H1 (cell line): ENCODE measurements around the gene SH3BGRL3. TPM values are rescaled to one million over a fixed set of nuclear protein-coding genes. Genes with fewer than 3 reads are reported as not detected.

Source experiments
- CTCF ChIA-PET: fragments of 300-600 bp; sonication (Branson Sonifier 250); formaldehyde crosslinking; loops from one replicate; lab custom pipeline; 2021; ENCODE audit not compliant: partially characterized antibody; lab: Charles Lee
- POLR2A ChIA-PET: fragments of 300-600 bp; sonication (Branson Sonifier 250); formaldehyde crosslinking; loops from one replicate; lab custom pipeline; 2021; ENCODE audit warnings: inconsistent platforms; ENCODE audit not compliant: partially characterized antibody; lab: Charles Lee
- DNase-seq, 2 experiments: peaks; one replicate each; pipeline versions ENCODE4 v3.0.0 to v3.0.0-alpha.2; 2010 to 2022; ENCODE audit warnings: low spot score in 2 of 2, low read depth in 1 of 2, mixed read lengths in 1 of 2
- FAIRE-seq: peaks from 2 replicates; lab custom pipeline; 2011; peaks lifted over from hg19 to GRCh38; lab: Jason Lieb, UNC
- H2AFZ ChIP-seq: 2 replicates; pipeline ENCODE4 v1.8.1; 2012; ENCODE audit warnings: low read length, inconsistent platforms
- H2AK5ac ChIP-seq: 2 replicates; pipeline ENCODE4 v1.6.1; 2013; ENCODE audit warnings: low read depth, low read length
- H2BK120ac ChIP-seq: replicated peaks from 2 replicates; pipeline ENCODE3; 2013; ENCODE audit warnings: low read depth, low read length, inconsistent platforms
- H2BK12ac ChIP-seq: 2 replicates; pipeline ENCODE4 v1.6.1; 2013; ENCODE audit warnings: low read depth, low read length
- H2BK15ac ChIP-seq: 2 replicates; pipeline ENCODE4 v1.6.1; 2013; ENCODE audit warnings: low read length
- H2BK20ac ChIP-seq: 2 replicates; pipeline ENCODE4 v1.6.1; 2013; ENCODE audit warnings: low read length
- H2BK5ac ChIP-seq: 2 replicates; pipeline ENCODE4 v1.6.1; 2013; ENCODE audit warnings: low read depth, low read length
- H3K14ac ChIP-seq: 2 replicates; pipeline ENCODE4 v1.6.1; 2013; ENCODE audit warnings: inconsistent platforms; ENCODE audit not compliant: insufficient read length
- H3K18ac ChIP-seq: 2 replicates; pipeline ENCODE4 v1.6.1; 2013; ENCODE audit warnings: low read length; ENCODE audit errors: extremely low read depth
- H3K23ac ChIP-seq: 2 replicates; pipeline ENCODE4 v1.6.1; 2013; ENCODE audit warnings: inconsistent platforms; ENCODE audit not compliant: insufficient read length
- H3K23me2 ChIP-seq: 2 replicates; pipeline ENCODE4 v1.6.1; 2013; ENCODE audit warnings: low read depth, low read length
- H3K27ac ChIP-seq: 2 replicates; pipeline ENCODE4 v1.6.1; 2011; ENCODE audit warnings: low read depth, low read length, inconsistent platforms
- H3K27me3 ChIP-seq, 4 experiments: replicated peaks in 1 of 4; 1 replicate in 1 of 4; 2 replicates in 3 of 4; pipeline versions ENCODE4 v1.6.1 to v1.8.1; 2011 to 2013; ENCODE audit warnings: low read length in 3 of 4, mild to moderate bottlenecking in 3 of 4, inconsistent platforms in 2 of 4, mixed read lengths in 2 of 4, moderate library complexity in 1 of 4; ENCODE audit not compliant: control insufficient read depth in 3 of 4, insufficient read depth in 3 of 4; ENCODE audit errors: extremely low read depth in 1 of 4
- H3K36me3 ChIP-seq, 4 experiments: 2 replicates each; pipeline versions ENCODE4 v1.6.1 to v1.8.1; 2011 to 2013; ENCODE audit warnings: mild to moderate bottlenecking in 4 of 4, low read length in 3 of 4, moderate library complexity in 2 of 4, control low read depth in 1 of 4, inconsistent platforms in 1 of 4; ENCODE audit not compliant: insufficient read depth in 4 of 4, control insufficient read depth in 2 of 4
- H3K4ac ChIP-seq: replicated peaks from 2 replicates; pipeline ENCODE3; 2013; ENCODE audit warnings: low read length, low read depth, mixed read lengths, inconsistent platforms; ENCODE audit not compliant: insufficient read length
- H3K4me1 ChIP-seq, 4 experiments: replicated peaks in 1 of 4; 1 replicate in 1 of 4; 2 replicates in 3 of 4; pipeline versions ENCODE4 v1.6.1 to v1.8.1; 2011 to 2013; ENCODE audit warnings: low read length in 3 of 4, inconsistent platforms in 2 of 4, mixed read lengths in 1 of 4; ENCODE audit not compliant: insufficient read depth in 4 of 4, control insufficient read depth in 3 of 4
- H3K4me2 ChIP-seq, 2 experiments: 2 replicates each; pipeline versions ENCODE4 v1.6.1 to v1.8.1; 2011 to 2013; ENCODE audit warnings: low read depth in 2 of 2, low read length in 2 of 2, control low read depth in 1 of 2, inconsistent platforms in 1 of 2, mild to moderate bottlenecking in 1 of 2; ENCODE audit not compliant: insufficient read depth in 1 of 2
- H3K4me3 ChIP-seq, 4 experiments: fragments of 200-600, 300-600 bp in 1 of 4; sonication (generic), shearing (Covaris generic), sonication (Bioruptor Twin) in 1 of 4; 2 replicates each; pipeline versions ENCODE4 v1.5.1 to v1.8.1; 2011 to 2016; ENCODE audit warnings: low read length in 4 of 4, low read depth in 3 of 4, control low read depth in 2 of 4, inconsistent platforms in 2 of 4, mild to moderate bottlenecking in 2 of 4, mixed read lengths in 1 of 4, moderate library complexity in 1 of 4; ENCODE audit not compliant: insufficient read depth in 2 of 4; ENCODE audit errors: extremely low read depth in 1 of 4
- H3K56ac ChIP-seq: replicated peaks from 2 replicates; pipeline ENCODE3; 2013; ENCODE audit warnings: low read depth, mild to moderate bottlenecking, mixed read lengths, low read length, inconsistent platforms; ENCODE audit not compliant: insufficient read length
- H3K79me1 ChIP-seq: 2 replicates; pipeline ENCODE4 v1.6.1; 2013; ENCODE audit warnings: low read depth, low read length, control low read depth
- H3K79me2 ChIP-seq, 2 experiments: 2 replicates each; pipeline versions ENCODE4 v1.6.1 to v1.8.1; 2012 to 2013; ENCODE audit warnings: low read length in 2 of 2, mild to moderate bottlenecking in 2 of 2, inconsistent platforms in 1 of 2; ENCODE audit not compliant: insufficient read depth in 2 of 2, control insufficient read depth in 1 of 2
- H3K9ac ChIP-seq, 4 experiments: replicated peaks in 1 of 4; 1 replicate in 1 of 4; 2 replicates in 3 of 4; pipeline versions ENCODE4 v1.6.1 to v1.8.1; 2011 to 2013; ENCODE audit warnings: low read depth in 3 of 4, low read length in 3 of 4, control low read depth in 2 of 4, mild to moderate bottlenecking in 2 of 4, moderate library complexity in 2 of 4, inconsistent platforms in 1 of 4; ENCODE audit errors: extremely low read depth in 1 of 4
- H3K9me3 ChIP-seq, 2 experiments: 2 replicates each; pipeline versions ENCODE4 v1.6.1 to v1.8.1; 2012 to 2013; ENCODE audit warnings: mild to moderate bottlenecking in 2 of 2, moderate library complexity in 2 of 2, control low read depth in 1 of 2, inconsistent platforms in 1 of 2, low read depth in 1 of 2, low read length in 1 of 2, mixed read lengths in 1 of 2; ENCODE audit not compliant: insufficient read depth in 2 of 2
- H4K20me1 ChIP-seq, 2 experiments: replicated peaks in 1 of 2; 2 replicates each; pipeline versions ENCODE3 to v1.8.1; 2011 to 2013; ENCODE audit warnings: inconsistent platforms in 2 of 2, low read length in 2 of 2, mild to moderate bottlenecking in 1 of 2; ENCODE audit not compliant: insufficient read depth in 2 of 2, control insufficient read depth in 1 of 2
- H4K5ac ChIP-seq: 2 replicates; pipeline ENCODE4 v1.6.1; 2013; ENCODE audit warnings: low read length, low read depth, mixed read lengths, inconsistent platforms; ENCODE audit not compliant: insufficient read length
- H4K8ac ChIP-seq: 2 replicates; pipeline ENCODE4 v1.8.0; 2013; ENCODE audit warnings: mild to moderate bottlenecking, moderate library complexity, low read length, inconsistent platforms; ENCODE audit not compliant: insufficient read depth; ENCODE audit errors: extremely low read depth
- H4K91ac ChIP-seq: replicated peaks from 2 replicates; pipeline ENCODE3; 2013; ENCODE audit warnings: low read length, mixed read lengths, inconsistent platforms; ENCODE audit not compliant: insufficient read length
- ASH2L ChIP-seq: fragments of 200-600, 300-600 bp; sonication (generic); IDR thresholded peaks from one replicate; pipeline ENCODE4 v1.7.1; 2017; ENCODE audit warnings: low read length
- CBX8 ChIP-seq: fragments of 300-800, 300-1000 bp; sonication (generic); IDR thresholded peaks from 2 replicates; pipeline ENCODE4 v1.7.1; 2016; ENCODE audit warnings: low read depth, low read length, borderline replicate concordance
- CEBPB ChIP-seq: IDR thresholded peaks from 2 replicates; pipeline ENCODE4 v1.6.1; 2012; ENCODE audit warnings: low read depth, low read length
- EZH2 ChIP-seq: fragments of 200-600 bp; sonication (generic); IDR thresholded peaks from 2 replicates; pipeline ENCODE4 v1.7.1; 2012; ENCODE audit warnings: low read depth, mild to moderate bottlenecking, moderate library complexity, low read length, inconsistent platforms; ENCODE audit not compliant: severe bottlenecking
- POU5F1 ChIP-seq: IDR thresholded peaks from 2 replicates; pipeline ENCODE4 v1.6.1; 2011; ENCODE audit warnings: low read depth, mild to moderate bottlenecking, low read length, moderate library complexity
- SAP30 ChIP-seq: fragments of 300-600 bp; sonication (generic); IDR thresholded peaks from 2 replicates; pipeline ENCODE4 v1.7.1; 2012; ENCODE audit warnings: low read length, moderate library complexity, mild to moderate bottlenecking, inconsistent platforms; ENCODE audit not compliant: insufficient read depth, insufficient replicate concordance
- SIN3A ChIP-seq, 2 experiments: IDR thresholded peaks in 1 of 2; conservative IDR thresholded peaks in 1 of 2; 2 replicates each; pipeline ENCODE4 v1.6.1; 2011 to 2012; ENCODE audit warnings: low read length in 2 of 2, improper control_type of control experiment in 1 of 2, low read depth in 1 of 2, mild to moderate bottlenecking in 1 of 2
- SIX5 ChIP-seq: IDR thresholded peaks from 2 replicates; pipeline ENCODE4 v1.6.1; 2011; ENCODE audit warnings: mild to moderate bottlenecking, low read depth, low read length
- TAF1 ChIP-seq: IDR thresholded peaks from 2 replicates; pipeline ENCODE4 v1.6.1; 2011; ENCODE audit warnings: mild to moderate bottlenecking, low read depth, low read length
- TCF12 ChIP-seq: IDR thresholded peaks from 2 replicates; pipeline ENCODE4 v1.6.1; 2011; ENCODE audit warnings: low read depth, mild to moderate bottlenecking, low read length
- TEAD4 ChIP-seq: IDR thresholded peaks from 2 replicates; pipeline ENCODE4 v1.6.1; 2012; ENCODE audit warnings: low read depth, low read length, inconsistent platforms, mixed read lengths
- ZNF274 ChIP-seq: IDR thresholded peaks from 2 replicates; pipeline ENCODE4 v1.7.0; 2012; ENCODE audit warnings: low read length, borderline replicate concordance; ENCODE audit errors: extremely low read depth
- WGBS, 2 experiments: shearing (Covaris generic) in 1 of 2; methylation state at CpG; one replicate each; pipeline versions ENCODE4 v1.1.6 to v1.1.7; 2013 to 2015; ENCODE audit warnings: low lambda C conversion rate in 2 of 2, mixed read lengths in 2 of 2, inconsistent platforms in 1 of 2, low coverage in 1 of 2, missing lambda C conversion rate in 1 of 2; ENCODE audit not compliant: insufficient replicate concordance in 2 of 2, insufficient coverage in 1 of 2, insufficient read length in 1 of 2; ENCODE audit errors: extremely low coverage in 1 of 2, missing lambda C conversion rate in 1 of 2; 5-methylcytosine and 5-hydroxymethylcytosine counted together
- polyA plus RNA-seq, 7 experiments: library from polyadenylated mRNA; depleted of rRNA in 3 of 7; stranded (reverse) in 5 of 7; unstranded in 2 of 7; fragments of >200 nt in 5 of 7; fragments of 200-250 nt in 2 of 7; gene quantifications; 1 replicate in 5 of 7; 2 replicates in 1 of 7; 4 replicates in 1 of 7; pipeline versions ENCODE4 v1.2.1 to v1.2.3, GENCODE V29; 2011 to 2013; ENCODE audit warnings: missing spikeins in 2 of 7, mixed read lengths in 2 of 7
- total RNA-seq: library from RNA; stranded (reverse); fragmentation: NEBNext Ultra II Directional; extraction: Animal tissue kit (Norgen Biotek cat#: 25700); gene quantifications from 2 replicates; pipeline ENCODE4 v1.2.1, GENCODE V29; 2021

The SH3BGRL3 gene
- total and polyA plus RNA-seq, 2 of the 8 experiments (the other 6 are each of a cell fraction or from before 2014, with no cell fraction given), result 77.8 to 107 TPM

GRCh38 chr1:26275580-26276431 is 4.1 kb upstream of the SH3BGRL3 start:
- Histone ChIP-seq H2BK5ac (no peak overlapping the region), H3K18ac (no peak overlapping the region), H4K5ac (no peak overlapping the region), H3K79me1 (no peaks in the 10 kb centered on the region), H3K79me2 (peaks cover 0 to 5% of the 10 kb centered on the region in 2 experiments; a peak in 1 of 4 replicates), H3K9ac (no peak overlapping the region), H3K4me2 (no peak overlapping the region), H3K23ac (no peak overlapping the region), H3K4me1 (peaks cover 2 to 17% (median 6%) of the 10 kb centered on the region in 4 experiments), H2BK120ac (no peak overlapping the region), H2BK20ac (no peak overlapping the region), H3K56ac (no peak overlapping the region), H3K27ac (no peak overlapping the region), H3K4ac (no peak overlapping the region), H3K27me3 (no peaks in the 10 kb centered on the region), H3K14ac (no peak overlapping the region), H3K4me3 (no peak overlapping the region), H3K36me3 (peaks cover 30 to 51% (median 47%) of the 10 kb centered on the region in 4 experiments), H4K91ac (no peak overlapping the region), H4K8ac (no peak overlapping the region), H2AK5ac (no peak overlapping the region), H3K9me3 (no peaks in the 10 kb centered on the region), H4K20me1 (peaks cover 6 to 11% of the 10 kb centered on the region in 2 experiments), H2BK12ac (no peak overlapping the region), H2AFZ (no peak overlapping the region), H2BK15ac (no peak overlapping the region), H3K23me2 (peaks cover 4% of the 10 kb centered on the region; the same call in 1 of the 2 replicates)
- CTCF ChIA-PET, result interaction anchor here (0.5 to 39.7 kb wide), 30 partner anchors 9 to 555 kb away, joined by 3 to 1530 read pairs (median 3); partner anchors contain the start of genes CATSPER4, CD52, CEP85 and CNKSR1
- DNase-seq, result peak; percentile 85 to 92
- POLR2A ChIA-PET, result interaction anchor here (0.6 to 1.9 kb wide), 6 partner anchors 10 to 144 kb away, joined by 3 to 5 read pairs (median 4); partner anchors contain the start of gene LIN28A
- WGBS, 2 experiments, result 84% methylated on average over 3 of the region's 3 CpGs; no CpG with 5 or more reads in 1 of the 2 experiments
- peak; percentile 65 for FAIRE-seq
- TF ChIP-seq EZH2 (no peak), ASH2L (no peak), TAF1 (no peak), SAP30 (no peak), POU5F1 (no peak), TCF12 (no peak), SIN3A (conservative IDR thresholded peaks at IDR 0.05 in 1 of 2, IDR thresholded peaks at IDR 0.05 in 1 of 2; ENCODE audit: low read depth in 1 of 2, low read length in 2 of 2) (peak; percentile 47 to 58; a peak in 1 of 4 replicates), SIX5 (no peak), CEBPB (no peak), TEAD4 (no peak), ZNF274 (no peak), CBX8 (no peak)
